Keratinocyte (primary cell): ENCODE results near the gene SYDE1.

Source experiments
- CTCF ChIP-seq, 3 experiments: IDR thresholded peaks in 1 of 3; conservative IDR thresholded peaks in 1 of 3; optimal IDR thresholded peaks in 1 of 3; 2 replicates in 2 of 3; 3 replicates in 1 of 3; pipeline versions ENCODE3 to v1.5.1; 2011; ENCODE audit warnings: low read length in 3 of 3, mild to moderate bottlenecking in 3 of 3, moderate library complexity in 2 of 3, control low read depth in 1 of 3, inconsistent platforms in 1 of 3; ENCODE audit not compliant: insufficient read depth in 2 of 3; ENCODE audit errors: extremely low read depth in 1 of 3
- EZH2 ChIP-seq: IDR thresholded peaks from one replicate; pipeline ENCODE4 v1.6.1; 2012; ENCODE audit warnings: inconsistent platforms, mild to moderate bottlenecking, low read length, moderate library complexity

- TF ChIP-seq EZH2 (no peak), CTCF (optimal IDR thresholded peaks at IDR 0.05 in 1 of 3, IDR thresholded peaks at IDR 0.05 in 1 of 3, conservative IDR thresholded peaks at IDR 0.05 in 1 of 3; ENCODE audit: extremely low read depth in 1 of 3, insufficient read depth in 2 of 3, low read length in 3 of 3) (no peak)
Observed at GRCh38 chr19:15075806-15076205, 31.4 kb upstream of the SYDE1 start.
